Astrocyte (in vitro differentiated cells and primary cell): ENCODE data around the gene SELENOT. TPM values are rescaled to one million over a fixed set of nuclear protein-coding genes. Genes with fewer than 3 reads are reported as not detected.

Source experiments
- DNase-seq: peaks from one replicate; pipeline ENCODE4 v3.0.0-alpha.2; 2010; ENCODE audit warnings: low read depth
- FAIRE-seq: peaks from 2 replicates; lab custom pipeline; 2011; peaks lifted over from hg19 to GRCh38; lab: Jason Lieb, UNC
- H2AFZ ChIP-seq: 2 replicates; pipeline ENCODE4 v1.6.0; 2012; ENCODE audit warnings: low read depth, low read length, inconsistent platforms
- H3K27ac ChIP-seq: 2 replicates; pipeline ENCODE4 v1.5.1; 2011; ENCODE audit warnings: low read depth, low read length, inconsistent platforms
- H3K27me3 ChIP-seq: 2 replicates; pipeline ENCODE4 v1.6.0; 2011; ENCODE audit warnings: low read length, inconsistent platforms; ENCODE audit not compliant: insufficient read depth
- H3K36me3 ChIP-seq: 2 replicates; pipeline ENCODE4 v1.5.1; 2011; ENCODE audit warnings: low read length, inconsistent platforms; ENCODE audit not compliant: insufficient read depth
- H3K4me1 ChIP-seq: 2 replicates; pipeline ENCODE4 v1.5.1; 2011; ENCODE audit warnings: low read length, inconsistent platforms; ENCODE audit not compliant: insufficient read depth
- H3K4me2 ChIP-seq: 2 replicates; pipeline ENCODE4 v1.6.0; 2012; ENCODE audit warnings: low read length, inconsistent platforms
- H3K4me3 ChIP-seq: 2 replicates; pipeline ENCODE4 v1.5.1; 2011; ENCODE audit warnings: low read depth, mild to moderate bottlenecking, low read length, inconsistent platforms; ENCODE audit not compliant: insufficient read depth
- H3K79me2 ChIP-seq: 2 replicates; pipeline ENCODE4 v1.6.0; 2012; ENCODE audit warnings: mild to moderate bottlenecking, low read length, inconsistent platforms; ENCODE audit not compliant: insufficient read depth
- H3K9ac ChIP-seq: 2 replicates; pipeline ENCODE4 v1.6.0; 2012; ENCODE audit warnings: mild to moderate bottlenecking, low read length, inconsistent platforms
- H3K9me3 ChIP-seq: 2 replicates; pipeline ENCODE4 v1.5.1; 2012; ENCODE audit warnings: low read depth, mild to moderate bottlenecking, low read length, inconsistent platforms; ENCODE audit not compliant: insufficient read depth
- H4K20me1 ChIP-seq: 2 replicates; pipeline ENCODE4 v1.6.0; 2012; ENCODE audit warnings: low read length, inconsistent platforms; ENCODE audit not compliant: insufficient read depth
- H3K27ac Mint-ChIP-seq: one replicate; pipeline ENCODE4 v1.8.0; 2021; ENCODE audit warnings: mild to moderate bottlenecking, mixed read lengths; ENCODE audit not compliant: unreplicated experiment
- H3K27me3 Mint-ChIP-seq: one replicate; pipeline ENCODE4 v1.8.0; 2021; ENCODE audit warnings: low read depth, mixed read lengths; ENCODE audit not compliant: unreplicated experiment
- H3K36me3 Mint-ChIP-seq: one replicate; pipeline ENCODE4 v1.8.0; 2021; ENCODE audit warnings: low read depth, mixed read lengths; ENCODE audit not compliant: unreplicated experiment
- H3K4me1 Mint-ChIP-seq: one replicate; pipeline ENCODE4 v1.8.0; 2021; ENCODE audit warnings: low read depth, mixed read lengths; ENCODE audit not compliant: unreplicated experiment
- H3K4me3 Mint-ChIP-seq: one replicate; pipeline ENCODE4 v1.8.0; 2021; ENCODE audit warnings: mild to moderate bottlenecking, moderate library complexity, mixed read lengths; ENCODE audit not compliant: unreplicated experiment
- H3K9me3 Mint-ChIP-seq: one replicate; pipeline ENCODE4 v1.8.0; 2021; ENCODE audit warnings: mild to moderate bottlenecking, mixed read lengths; ENCODE audit not compliant: unreplicated experiment
- CTCF ChIP-seq: IDR thresholded peaks from 2 replicates; pipeline ENCODE4 v1.5.1; 2011; ENCODE audit warnings: low read depth, mild to moderate bottlenecking, inconsistent platforms, low read length, moderate library complexity; ENCODE audit not compliant: insufficient read depth
- EZH2 ChIP-seq: IDR thresholded peaks from 2 replicates; pipeline ENCODE4 v1.6.1; 2012; ENCODE audit warnings: mild to moderate bottlenecking, low read length, inconsistent platforms; ENCODE audit not compliant: insufficient read depth
- total RNA-seq: library from RNA; stranded (reverse); gene quantifications from 2 replicates; pipeline ENCODE4 v1.2.1, GENCODE V29; 2021

The SELENOT gene
- total RNA-seq, 1 donor from 2014 or later: 132 TPM

- Histone ChIP-seq H3K27me3 (no peaks in the 10 kb centered on the region), H3K79me2 (no peaks in the 10 kb centered on the region), H3K9ac (no peak overlapping the region), H4K20me1 (no peaks in the 10 kb centered on the region), H3K27ac (no peak overlapping the region), H3K4me2 (no peak overlapping the region), H3K4me1 (no peaks in the 10 kb centered on the region), H3K9me3 (no peaks in the 10 kb centered on the region), H3K4me3 (no peak overlapping the region), H3K36me3 (no peaks in the 10 kb centered on the region), H2AFZ (no peak overlapping the region)
- DNase-seq (no peak), FAIRE-seq (no peak)
- Mint-ChIP-seq H3K27ac (no peak overlapping the region), H3K36me3 (no peaks in the 10 kb centered on the region), H3K4me1 (peaks cover 5% of the 10 kb centered on the region), H3K27me3 (peaks cover 9% of the 10 kb centered on the region), H3K9me3 (no peaks in the 10 kb centered on the region), H3K4me3 (no peak overlapping the region)
- TF ChIP-seq CTCF (no peak), EZH2 (no peak)
Measured at GRCh38 chr3:150662410-150663200, 59.5 kb downstream of the SELENOT start.

DNA sequence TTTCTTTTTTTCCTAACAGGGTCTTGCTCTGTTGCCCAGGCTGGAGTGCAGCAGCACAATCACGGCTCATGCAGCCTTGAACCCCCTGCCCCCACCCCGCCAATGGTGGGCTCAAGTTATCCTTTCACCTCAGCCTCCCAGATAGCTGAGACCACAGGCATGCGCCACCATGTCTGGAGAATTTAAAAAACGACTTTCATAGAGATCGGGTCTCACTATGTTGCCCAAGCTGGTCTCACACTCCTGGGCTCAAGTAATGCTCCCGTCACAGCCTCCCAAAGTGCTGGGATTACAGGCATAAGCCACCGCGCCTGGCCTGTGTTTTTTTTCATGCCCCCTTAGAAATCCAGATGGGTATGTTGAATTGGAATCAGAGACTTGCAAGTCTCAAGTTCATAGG lies 60.3 kb downstream of the SELENOT start:
- H3K36me3 Mint-ChIP-seq: no peaks in the 10 kb centered on the region
- peaks cover 5% of the 10 kb centered on the region for H3K4me1 Mint-ChIP-seq
- FAIRE-seq (no peak), DNase-seq (no peak)
- no peaks in the 10 kb centered on the region for H3K79me2 ChIP-seq
- H3K36me3 ChIP-seq: no peaks in the 10 kb centered on the region
- TF ChIP-seq CTCF (no peak), EZH2 (no peak)
- no peak overlapping the region for H2AFZ ChIP-seq
- no peak overlapping the region for H3K4me3 ChIP-seq
- H3K9me3 Mint-ChIP-seq: no peaks in the 10 kb centered on the region
- H3K9ac ChIP-seq: no peak overlapping the region
- H3K4me1 ChIP-seq: no peaks in the 10 kb centered on the region
- no peak overlapping the region for H3K4me2 ChIP-seq
- no peak overlapping the region for H3K4me3 Mint-ChIP-seq
- no peaks in the 10 kb centered on the region for H3K27me3 ChIP-seq
- peaks cover 9% of the 10 kb centered on the region for H3K27me3 Mint-ChIP-seq
- H3K9me3 ChIP-seq: no peaks in the 10 kb centered on the region
- no peak overlapping the region for H3K27ac ChIP-seq
- H3K27ac Mint-ChIP-seq: no peak overlapping the region
- no peaks in the 10 kb centered on the region for H4K20me1 ChIP-seq

DNA sequence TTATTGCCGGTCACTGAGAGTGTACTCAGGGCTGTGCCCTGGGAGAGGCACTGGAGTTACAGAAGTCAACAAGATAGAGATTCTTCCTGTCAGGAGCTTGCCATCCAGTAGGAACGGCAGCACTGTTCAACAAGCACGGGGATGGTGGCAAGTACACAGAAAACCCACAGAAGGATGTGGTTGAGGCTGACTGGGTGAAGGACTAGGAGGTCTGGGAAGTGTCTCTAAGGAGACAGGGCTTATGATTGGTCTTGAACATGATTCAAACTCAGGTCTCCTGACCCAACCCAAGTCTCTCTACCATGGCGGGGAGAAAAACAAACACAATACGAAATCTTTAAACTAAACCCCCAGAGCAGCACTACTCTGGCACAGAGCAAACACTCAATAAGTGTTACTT lies 63.0 kb downstream of the SELENOT start:
- Histone ChIP-seq H3K4me2 (no peak overlapping the region), H3K27ac (no peak overlapping the region), H3K9ac (no peak overlapping the region), H2AFZ (no peak overlapping the region), H3K36me3 (no peaks in the 10 kb centered on the region), H3K27me3 (no peaks in the 10 kb centered on the region), H3K9me3 (no peaks in the 10 kb centered on the region), H3K4me3 (no peak overlapping the region), H3K4me1 (no peaks in the 10 kb centered on the region), H4K20me1 (no peaks in the 10 kb centered on the region), H3K79me2 (no peaks in the 10 kb centered on the region)
- DNase-seq: no peak
- Mint-ChIP-seq H3K9me3 (no peaks in the 10 kb centered on the region), H3K4me3 (no peak overlapping the region), H3K27me3 (peaks cover 6% of the 10 kb centered on the region), H3K27ac (no peak overlapping the region), H3K4me1 (no peaks in the 10 kb centered on the region), H3K36me3 (no peaks in the 10 kb centered on the region)
- TF ChIP-seq EZH2 (no peak), CTCF (no peak)
- no peak for FAIRE-seq
